Stimulated activated CD4-positive, alpha-beta T cell treated with anti-CD3 and anti-CD28 coated beads, Interleukin-15, amount 100 ng/mL, for 48 hours (primary cell): ENCODE results near the gene SVOP.
A peak's percentile ranks its signal among the peaks of the same experiment; 100 is the strongest.

Experiments used
- DNase-seq, 2 donors: peaks; one replicate each; pipeline ENCODE4 v3.0.0-alpha.2; 2020; ENCODE audit warnings: low read depth in 2 of 2

SVOP gene

GRCh38 chr12:108973629-108974152 lies 47.2 kb downstream of the SVOP start:
- no peak for DNase-seq

GRCh38 chr12:108972358-108972757 lies 48.5 kb downstream of the SVOP start:
- no peak for DNase-seq

- DNase-seq: no peak
Measured at GRCh38 chr12:108969622-108970021, 51.2 kb downstream of the SVOP start.

GRCh38 chr12:108967869-108968540 lies 52.9 kb downstream of the SVOP start:
- no peak for DNase-seq

GRCh38 chr12:108966378-108967151 lies 54.3 kb downstream of the SVOP start:
- no peak for DNase-seq

GRCh38 chr12:108965886-108966285 lies 55.0 kb downstream of the SVOP start:
- no peak for DNase-seq

- no peak for DNase-seq
Measured at GRCh38 chr12:108964371-108965352, 56.2 kb downstream of the SVOP start.

GRCh38 chr12:108962256-108962655 lies 58.6 kb downstream of the SVOP start:
- no peak for DNase-seq

- DNase-seq: no peak
Measured at GRCh38 chr12:108959748-108960655, 60.9 kb downstream of the SVOP start.

- no peak for DNase-seq
Measured at GRCh38 chr12:108955225-108955835, 65.5 kb downstream of the SVOP start.

- peak; percentile 42 to 53 for DNase-seq
Measured at GRCh38 chr12:108950991-108951739, 69.7 kb downstream of the SVOP start.

- no peak for DNase-seq
Measured at GRCh38 chr12:108949976-108950375, 70.9 kb downstream of the SVOP start.

GRCh38 chr12:108948367-108948766 lies 72.5 kb downstream of the SVOP start:
- no peak for DNase-seq

- no peak for DNase-seq
Measured at GRCh38 chr12:108947097-108947496, 73.8 kb downstream of the SVOP start.

- no peak for DNase-seq
Measured at GRCh38 chr12:108940138-108940537, 80.7 kb downstream of the SVOP start.

GRCh38 chr12:108939594-108939993 lies 81.3 kb downstream of the SVOP start:
- DNase-seq: no peak

- DNase-seq: no peak
Measured at GRCh38 chr12:108938247-108938924, 82.5 kb downstream of the SVOP start.

GRCh38 chr12:108935159-108935763 lies 85.6 kb downstream of the SVOP start:
- no peak for DNase-seq

GRCh38 chr12:108933949-108934348 lies 86.9 kb downstream of the SVOP start:
- DNase-seq: no peak
